Neutrophil (primary cell): Measurements from ENCODE around the gene RFNG.

Experiments
- H3K27ac ChIP-seq: fragments of 200-600 bp; sonication (generic); 2 replicates; pipeline ENCODE4 v1.5.1; 2016; ENCODE audit warnings: mild to moderate bottlenecking, moderate library complexity
- H3K27me3 ChIP-seq: fragments of 200-600 bp; sonication (generic); 2 replicates; pipeline ENCODE4 v1.6.0; 2016; ENCODE audit warnings: mild to moderate bottlenecking
- H3K36me3 ChIP-seq: fragments of 200-600 bp; sonication (generic); 2 replicates; pipeline ENCODE4 v1.5.1; 2017
- H3K4me1 ChIP-seq, 2 experiments: fragments of 200-600 bp in 1 of 2; sonication (generic) in 1 of 2; 1 replicate in 1 of 2; 2 replicates in 1 of 2; pipeline versions ENCODE4 v1.5.1 to v1.6.1; 2013 to 2016; ENCODE audit warnings: low read depth in 1 of 2, low read length in 1 of 2, mild to moderate bottlenecking in 1 of 2, moderate library complexity in 1 of 2; ENCODE audit not compliant: control insufficient read depth in 1 of 2, insufficient read depth in 1 of 2
- H3K4me3 ChIP-seq, 2 experiments: fragments of 200-600 bp in 1 of 2; sonication (generic) in 1 of 2; 1 replicate in 1 of 2; 2 replicates in 1 of 2; pipeline ENCODE4 v1.5.1; 2013 to 2016; ENCODE audit warnings: low read depth in 1 of 2, low read length in 1 of 2, mild to moderate bottlenecking in 1 of 2, moderate library complexity in 1 of 2
- H3K9me3 ChIP-seq: fragments of 200-600 bp; sonication (generic); 2 replicates; pipeline ENCODE4 v1.5.1; 2016
- CTCF ChIP-seq: fragments of 200-600 bp; sonication (generic); IDR thresholded peaks from 2 replicates; pipeline ENCODE4 v1.5.1; 2016; ENCODE audit warnings: antibody characterized with exemption

The RFNG gene

GRCh38 chr17:82016875-82017459 lies 34.6 kb downstream of the RFNG start:
- Histone ChIP-seq H3K27ac (no peak overlapping the region), H3K9me3 (no peaks in the 10 kb centered on the region), H3K27me3 (no peaks in the 10 kb centered on the region), H3K4me3 (no peak overlapping the region), H3K4me1 (peaks cover 9 to 10% of the 10 kb centered on the region in 2 experiments), H3K36me3 (peaks cover 13% of the 10 kb centered on the region)
- no peak for TF ChIP-seq CTCF

GRCh38 chr17:82016061-82016874 lies 35.3 kb downstream of the RFNG start:
- H3K4me1 ChIP-seq = peaks cover 2 to 3% of the 10 kb centered on the region in 2 experiments
- H3K27ac ChIP-seq = no peak overlapping the region
- H3K27me3 ChIP-seq = no peaks in the 10 kb centered on the region
- H3K9me3 ChIP-seq = no peaks in the 10 kb centered on the region
- peaks cover 20% of the 10 kb centered on the region for H3K36me3 ChIP-seq
- TF ChIP-seq CTCF = no peak
- no peak overlapping the region for H3K4me3 ChIP-seq

GRCh38 chr17:82015311-82015971 lies 36.2 kb downstream of the RFNG start:
- no peaks in the 10 kb centered on the region for H3K4me1 ChIP-seq
- no peak for TF ChIP-seq CTCF
- H3K27ac ChIP-seq = no peak overlapping the region
- H3K9me3 ChIP-seq = no peaks in the 10 kb centered on the region
- no peak overlapping the region for H3K4me3 ChIP-seq
- H3K27me3 ChIP-seq = no peaks in the 10 kb centered on the region
- peaks cover 21% of the 10 kb centered on the region for H3K36me3 ChIP-seq

GRCh38 chr17:82014971-82015310 lies 36.7 kb downstream of the RFNG start:
- no peaks in the 10 kb centered on the region for H3K4me1 ChIP-seq
- H3K4me3 ChIP-seq = no peak overlapping the region
- H3K9me3 ChIP-seq = no peaks in the 10 kb centered on the region
- H3K27me3 ChIP-seq = no peaks in the 10 kb centered on the region
- H3K36me3 ChIP-seq = peaks cover 21% of the 10 kb centered on the region
- H3K27ac ChIP-seq = no peak overlapping the region
- TF ChIP-seq CTCF = no peak

GRCh38 chr17:82014432-82014831 lies 37.2 kb downstream of the RFNG start:
- no peaks in the 10 kb centered on the region for H3K27me3 ChIP-seq
- H3K36me3 ChIP-seq = peaks cover 21% of the 10 kb centered on the region
- no peaks in the 10 kb centered on the region for H3K9me3 ChIP-seq
- no peak overlapping the region for H3K27ac ChIP-seq
- TF ChIP-seq CTCF = no peak
- no peak overlapping the region for H3K4me3 ChIP-seq
- no peaks in the 10 kb centered on the region for H3K4me1 ChIP-seq
